ENCODE data around the gene PICALM. TPM values are rescaled to one million over a fixed set of nuclear protein-coding genes. Genes with fewer than 3 reads are reported as not detected.

PICALM gene
- total and polyA plus RNA-seq, 2 of the 13 experiments (the other 11 are each of a cell fraction or from before 2014, with no cell fraction given) = 97.6 to 154 TPM

- no peak for TF ChIP-seq ZNF879 (CRISPR knock-in tag; IDR thresholded peaks at IDR 0.05)
- TF ChIP-seq MATR3 (CRISPR knock-in tag; IDR thresholded peaks at IDR 0.05) = no peak
- no peak for TF ChIP-seq MED13 (CRISPR knock-in tag; IDR thresholded peaks at IDR 0.05)
Observed at GRCh38 chr11:86066033-86066432, 2.9 kb downstream of the PICALM start (continued).

- H3K4me3 ChIP-seq (replicated peaks in 1 of 3; ENCODE audit: insufficient read depth in 1 of 3, low read depth in 2 of 3, low read length in 3 of 3) = no peak overlapping the region; a peak in 2 of 6 replicates
Observed at GRCh38 chr11:86064220-86064803, 4.6 kb downstream of the PICALM start.

DNA sequence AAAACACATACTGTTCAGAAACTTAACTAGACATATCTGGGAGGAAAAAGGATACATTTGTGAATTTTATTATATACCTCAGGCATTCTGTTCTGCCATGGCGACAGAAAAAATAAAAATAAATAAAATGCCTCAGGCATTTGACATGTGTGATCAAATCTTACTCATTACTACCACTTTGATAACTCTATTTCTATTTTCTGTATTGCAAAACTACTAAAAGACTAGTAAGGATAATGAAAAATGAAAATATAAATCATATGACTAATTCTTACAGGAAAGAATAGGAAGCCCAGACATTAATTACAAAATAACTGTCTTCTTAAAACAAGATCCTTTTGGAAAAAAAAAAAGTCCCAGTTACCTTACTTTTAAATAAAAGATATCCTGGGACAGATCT lies 5.3 kb downstream of the PICALM start:
- WGBS (ENCODE audit: low lambda C conversion rate) = 89% methylated on average over 1 of the region's 1 CpG
- Histone ChIP-seq H3K4me3 (replicated peaks in 1 of 3; ENCODE audit: insufficient read depth in 1 of 3, low read depth in 2 of 3, low read length in 3 of 3) (no peak overlapping the region), H3K27ac (ENCODE audit: extremely low read length, insufficient read depth, low read length) (no peak overlapping the region), H3K4me1 (ENCODE audit: insufficient read depth, low read length) (peaks cover 67% of the 10 kb centered on the region), H3K9me3 (ENCODE audit: low read length) (no peaks in the 10 kb centered on the region), H3K4me2 (ENCODE audit: low read depth, low read length) (0 out of 2 replicates have a peak overlapping the region, but pooled peaks have one; percentile 30), H3K27me3 (ENCODE audit: control insufficient read depth in 1 of 2, insufficient read depth in 2 of 2, low read length in 2 of 2) (peaks cover 0 to 5% of the 10 kb centered on the region in 2 experiments; a peak in 1 of 5 replicates), H3K36me3 (replicated peaks in 1 of 2; ENCODE audit: control insufficient read depth in 1 of 2, insufficient read depth in 2 of 2, low read length in 2 of 2) (no peaks in the 10 kb centered on the region), H2AFZ (ENCODE audit: low read length) (no peak overlapping the region), H4K20me1 (ENCODE audit: insufficient read depth, low read length) (peaks cover 87% of the 10 kb centered on the region), H3K9ac (ENCODE audit: insufficient read depth, low read depth, low read length) (no peak overlapping the region), H3K79me2 (ENCODE audit: insufficient read depth, low read length) (peaks cover 100% of the 10 kb centered on the region)
- intact Hi-C loops (cut with micrococcal nuclease; ENCODE audit: unreplicated experiment) = loop anchor here (10.0 kb wide), 1 partner anchor 439 kb away; the partner anchor contains the start of genes DLG2 and TMEM126B
- ATAC-seq (no peak), FAIRE-seq (no peak), DNase-seq (ENCODE audit: low spot score) (no peak)
- BruUV-seq (replicated peaks) = no TSS peak
- ChIA-PET CTCF (ENCODE audit: low intra/inter-chr PET ratio, low total read pairs) (no interaction called here), POLR2A (no interaction called here)
- no peak for TF ChIP-seq ZNF333 (CRISPR knock-in tag; IDR thresholded peaks at IDR 0.05; ENCODE audit: borderline replicate concordance)
- TF ChIP-seq HOXA3 (CRISPR knock-in tag; IDR thresholded peaks at IDR 0.05) = no peak
- no peak for TF ChIP-seq ZNF354B (CRISPR knock-in tag; IDR thresholded peaks at IDR 0.05)
- no peak for TF ChIP-seq TBX2 (CRISPR knock-in tag; IDR thresholded peaks at IDR 0.05; ENCODE audit: borderline replicate concordance)
- TF ChIP-seq ZNF740 (CRISPR knock-in tag; IDR thresholded peaks at IDR 0.05) = no peak
- no peak for TF ChIP-seq ZNF781 (CRISPR knock-in tag; IDR thresholded peaks at IDR 0.05; ENCODE audit: borderline replicate concordance, not compliant biosample characterization)
- in situ Hi-C loops (cut with HindIII; ENCODE audit: extremely low pct_ligation_motif_present, low pct_unique_long_range_greater_than_20kb) = no loop called here

More at GRCh38 chr11:86064220-86064803, 4.6 kb downstream of the PICALM start:
- Histone ChIP-seq H2AFZ (ENCODE audit: low read length) (no peak overlapping the region), H3K36me3 (replicated peaks in 1 of 2; ENCODE audit: control insufficient read depth in 1 of 2, insufficient read depth in 2 of 2, low read length in 2 of 2) (no peaks in the 10 kb centered on the region), H3K27ac (ENCODE audit: extremely low read length, insufficient read depth, low read length) (no peak overlapping the region), H3K9ac (ENCODE audit: insufficient read depth, low read depth, low read length) (0 out of 2 replicates have a peak overlapping the region, but pooled peaks have one; percentile 4), H3K27me3 (ENCODE audit: control insufficient read depth in 1 of 2, insufficient read depth in 2 of 2, low read length in 2 of 2) (peaks cover 0 to 5% of the 10 kb centered on the region in 2 experiments; a peak in 1 of 5 replicates), H3K79me2 (ENCODE audit: insufficient read depth, low read length) (peaks cover 93% of the 10 kb centered on the region), H3K4me2 (ENCODE audit: low read depth, low read length) (peak overlapping the region; percentile 72; the same call in 1 of the 2 replicates), H3K4me1 (ENCODE audit: insufficient read depth, low read length) (peaks cover 63% of the 10 kb centered on the region), H3K9me3 (ENCODE audit: low read length) (no peaks in the 10 kb centered on the region), H4K20me1 (ENCODE audit: insufficient read depth, low read length) (peaks cover 79% of the 10 kb centered on the region)
- WGBS (ENCODE audit: low lambda C conversion rate) = 70% methylated on average over 5 of the region's 5 CpGs
- no TSS peak for BruUV-seq (replicated peaks)
- TF ChIP-seq ZNF121 (CRISPR knock-in tag; IDR thresholded peaks at IDR 0.05) (peak; percentile 60; the same call in 1 of the 2 replicates), U2AF1 (optimal IDR thresholded peaks at IDR 0.05; ENCODE audit: low read depth, low read length) (no peak)
- ChIA-PET POLR2A (no interaction called here), CTCF (ENCODE audit: low intra/inter-chr PET ratio, low total read pairs) (no interaction called here)
- in situ Hi-C loops (cut with HindIII; ENCODE audit: extremely low pct_ligation_motif_present, low pct_unique_long_range_greater_than_20kb) = no loop called here
- intact Hi-C loops (cut with micrococcal nuclease; ENCODE audit: unreplicated experiment) = loop anchor here (10.0 kb wide), 1 partner anchor 440 kb away; the partner anchor contains the start of genes DLG2 and TMEM126B
- DNase-seq (ENCODE audit: low spot score) (no peak), FAIRE-seq (no peak), ATAC-seq (no peak)
